NB4 (cell line): ENCODE measurements around the gene NMB.

ENCODE experiments used
- TF ChIP-seq, protein P1 (sequence below): IDR thresholded peaks from one replicate; pipeline ENCODE4 v1.5.1; 2012; ENCODE audit warnings: low read depth, low read length
- TF ChIP-seq, protein P2 (sequence below): IDR thresholded peaks from 2 replicates; pipeline ENCODE4 v1.6.1; 2011; ENCODE audit warnings: low read depth, low read length

DNA sequence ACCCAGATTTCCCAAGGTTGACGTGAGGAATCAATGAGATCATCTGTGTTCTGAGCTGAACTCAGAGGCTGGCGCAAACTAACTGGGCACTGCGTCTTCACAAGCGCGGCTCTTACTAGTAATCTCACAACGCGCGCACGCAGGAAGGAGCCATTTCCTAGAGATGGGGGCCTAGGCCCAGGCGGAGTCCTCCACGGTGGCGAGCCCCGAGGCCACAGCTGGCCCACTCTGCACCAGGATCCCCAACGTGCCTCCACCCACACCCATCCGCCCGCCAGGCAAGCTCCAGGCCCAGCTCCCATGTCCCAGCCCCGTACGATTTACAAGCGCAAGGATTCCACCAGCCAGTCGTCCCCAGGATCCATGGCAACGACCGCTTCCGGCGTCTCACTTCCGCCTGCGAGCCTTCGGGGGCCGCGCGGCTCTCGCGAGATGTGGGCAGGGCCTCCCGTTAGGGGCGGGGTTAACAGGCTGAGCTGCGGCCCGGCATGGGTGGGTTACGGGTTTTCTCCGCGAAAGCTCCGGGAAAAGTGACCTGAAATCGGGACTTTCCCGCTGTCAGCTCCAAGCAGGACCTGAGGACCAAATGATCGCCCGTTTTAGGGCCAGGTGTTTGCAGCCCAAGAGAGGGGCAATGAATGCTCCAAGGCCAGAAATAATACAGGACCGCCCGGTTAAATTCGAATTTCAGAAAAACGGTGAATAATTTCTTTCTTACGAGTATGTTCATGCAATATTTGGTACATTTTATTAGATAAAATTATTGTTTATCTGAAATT lies 3.9 kb downstream of the NMB start, which contains the start of gene WDR73:
- TF ChIP-seq, protein P1, sequence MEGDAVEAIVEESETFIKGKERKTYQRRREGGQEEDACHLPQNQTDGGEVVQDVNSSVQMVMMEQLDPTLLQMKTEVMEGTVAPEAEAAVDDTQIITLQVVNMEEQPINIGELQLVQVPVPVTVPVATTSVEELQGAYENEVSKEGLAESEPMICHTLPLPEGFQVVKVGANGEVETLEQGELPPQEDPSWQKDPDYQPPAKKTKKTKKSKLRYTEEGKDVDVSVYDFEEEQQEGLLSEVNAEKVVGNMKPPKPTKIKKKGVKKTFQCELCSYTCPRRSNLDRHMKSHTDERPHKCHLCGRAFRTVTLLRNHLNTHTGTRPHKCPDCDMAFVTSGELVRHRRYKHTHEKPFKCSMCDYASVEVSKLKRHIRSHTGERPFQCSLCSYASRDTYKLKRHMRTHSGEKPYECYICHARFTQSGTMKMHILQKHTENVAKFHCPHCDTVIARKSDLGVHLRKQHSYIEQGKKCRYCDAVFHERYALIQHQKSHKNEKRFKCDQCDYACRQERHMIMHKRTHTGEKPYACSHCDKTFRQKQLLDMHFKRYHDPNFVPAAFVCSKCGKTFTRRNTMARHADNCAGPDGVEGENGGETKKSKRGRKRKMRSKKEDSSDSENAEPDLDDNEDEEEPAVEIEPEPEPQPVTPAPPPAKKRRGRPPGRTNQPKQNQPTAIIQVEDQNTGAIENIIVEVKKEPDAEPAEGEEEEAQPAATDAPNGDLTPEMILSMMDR, result no peak
- TF ChIP-seq, protein P2, sequence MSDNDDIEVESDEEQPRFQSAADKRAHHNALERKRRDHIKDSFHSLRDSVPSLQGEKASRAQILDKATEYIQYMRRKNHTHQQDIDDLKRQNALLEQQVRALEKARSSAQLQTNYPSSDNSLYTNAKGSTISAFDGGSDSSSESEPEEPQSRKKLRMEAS, result peak; percentile 49; the same call in 1 of the 2 replicates
